Measurements from ENCODE around the gene ACTN3.

Gene ACTN3

GRCh38 chr11:66564984-66565383 lies 18.3 kb downstream of the ACTN3 start:
- peaks cover 11% of the 10 kb centered on the region; the same call in 1 of the 2 replicates for H3K27me3 ChIP-seq (ENCODE audit: insufficient read depth, low read length)
- H4K20me1 ChIP-seq (ENCODE audit: insufficient read depth, low read length): no peaks in the 10 kb centered on the region
- H3K36me3 ChIP-seq (ENCODE audit: insufficient read depth, low read length): no peaks in the 10 kb centered on the region
- H3F3A ChIP-seq (ENCODE audit: insufficient read depth, low read length): no peaks in the 10 kb centered on the region
- H3K9ac ChIP-seq (ENCODE audit: low read length): no peak overlapping the region
- H3K9me2 ChIP-seq (ENCODE audit: low read depth, low read length): no peaks in the 10 kb centered on the region
- no peak overlapping the region for H3K27ac ChIP-seq (ENCODE audit: low read depth, low read length, poor library complexity, severe bottlenecking)
- peaks cover 10% of the 10 kb centered on the region for H3K4me1 ChIP-seq (ENCODE audit: insufficient read depth, low read length, severe bottlenecking)
- H3K4me2 ChIP-seq (ENCODE audit: low read length): no peak overlapping the region
- H2AFZ ChIP-seq (ENCODE audit: low read length): no peak overlapping the region
- H3K9me3 ChIP-seq (ENCODE audit: low read length): no peaks in the 10 kb centered on the region
- H3K79me2 ChIP-seq (ENCODE audit: insufficient read depth, low read length): no peaks in the 10 kb centered on the region
- no peak overlapping the region for H3K4me3 ChIP-seq (ENCODE audit: low read depth, low read length, poor library complexity, severe bottlenecking)
- TF ChIP-seq EZH2 (IDR thresholded peaks at IDR 0.05; ENCODE audit: borderline replicate concordance, low read length): no peak
- no peak for TF ChIP-seq CTCF (IDR thresholded peaks at IDR 0.05; ENCODE audit: low read length)

- no peak overlapping the region for H3K4me3 ChIP-seq (ENCODE audit: low read depth, low read length, poor library complexity, severe bottlenecking)
- H2AFZ ChIP-seq (ENCODE audit: low read length): no peak overlapping the region
- H3K27ac ChIP-seq (ENCODE audit: low read depth, low read length, poor library complexity, severe bottlenecking): no peak overlapping the region
- H3K4me1 ChIP-seq (ENCODE audit: insufficient read depth, low read length, severe bottlenecking): peaks cover 10% of the 10 kb centered on the region
- H4K20me1 ChIP-seq (ENCODE audit: insufficient read depth, low read length): no peaks in the 10 kb centered on the region
- H3K9me2 ChIP-seq (ENCODE audit: low read depth, low read length): no peaks in the 10 kb centered on the region
- no peaks in the 10 kb centered on the region for H3F3A ChIP-seq (ENCODE audit: insufficient read depth, low read length)
- H3K9me3 ChIP-seq (ENCODE audit: low read length): no peaks in the 10 kb centered on the region
- TF ChIP-seq EZH2 (IDR thresholded peaks at IDR 0.05; ENCODE audit: borderline replicate concordance, low read length) (no peak), CTCF (IDR thresholded peaks at IDR 0.05; ENCODE audit: low read length) (no peak)
- H3K36me3 ChIP-seq (ENCODE audit: insufficient read depth, low read length): no peaks in the 10 kb centered on the region
- no peak overlapping the region for H3K4me2 ChIP-seq (ENCODE audit: low read length)
- H3K9ac ChIP-seq (ENCODE audit: low read length): no peak overlapping the region
- H3K79me2 ChIP-seq (ENCODE audit: insufficient read depth, low read length): no peaks in the 10 kb centered on the region
- peaks cover 11% of the 10 kb centered on the region; the same call in 1 of the 2 replicates for H3K27me3 ChIP-seq (ENCODE audit: insufficient read depth, low read length)
Observed at GRCh38 chr11:66566221-66566620, 19.5 kb downstream of the ACTN3 start.

GRCh38 chr11:66567787-66568123 lies 21.1 kb downstream of the ACTN3 start:
- H3K4me1 ChIP-seq (ENCODE audit: insufficient read depth, low read length, severe bottlenecking): peaks cover 10% of the 10 kb centered on the region
- H3K9ac ChIP-seq (ENCODE audit: low read length): peak overlapping the region; percentile 45; the same call in 1 of the 2 replicates
- no peaks in the 10 kb centered on the region for H3K9me3 ChIP-seq (ENCODE audit: low read length)
- H3F3A ChIP-seq (ENCODE audit: insufficient read depth, low read length): no peaks in the 10 kb centered on the region
- no peaks in the 10 kb centered on the region for H3K79me2 ChIP-seq (ENCODE audit: insufficient read depth, low read length)
- H3K27ac ChIP-seq (ENCODE audit: low read depth, low read length, poor library complexity, severe bottlenecking): no peak overlapping the region
- H4K20me1 ChIP-seq (ENCODE audit: insufficient read depth, low read length): no peaks in the 10 kb centered on the region
- peak overlapping the region; percentile 62 for H3K4me3 ChIP-seq (ENCODE audit: low read depth, low read length, poor library complexity, severe bottlenecking)
- H3K9me2 ChIP-seq (ENCODE audit: low read depth, low read length): no peaks in the 10 kb centered on the region
- no peak for TF ChIP-seq EZH2 (IDR thresholded peaks at IDR 0.05; ENCODE audit: borderline replicate concordance, low read length)
- no peak for TF ChIP-seq CTCF (IDR thresholded peaks at IDR 0.05; ENCODE audit: low read length)
- H3K4me2 ChIP-seq (ENCODE audit: low read length): peak overlapping the region; percentile 79
- no peak overlapping the region for H2AFZ ChIP-seq (ENCODE audit: low read length)
- H3K27me3 ChIP-seq (ENCODE audit: insufficient read depth, low read length): peaks cover 11% of the 10 kb centered on the region; the same call in 1 of the 2 replicates
- no peaks in the 10 kb centered on the region for H3K36me3 ChIP-seq (ENCODE audit: insufficient read depth, low read length)

All from OCI-LY1 (cell line).